PC-9 (cell line): ENCODE data around the gene CLEC12A. TPM values are rescaled to one million over a fixed set of nuclear protein-coding genes. Genes with fewer than 3 reads are reported as not detected.
A peak's percentile ranks its signal among the peaks of the same experiment; 100 is the strongest.

ENCODE experiments used
- BruUV-seq: library from RNA; stranded (reverse); fragments of 400-500 nt; replicated peaks from 2 replicates; lab custom pipeline; 2021; lab: Mats Ljungman, UMichigan
- CTCF ChIA-PET: fragments of 300-600 bp; sonication (Branson Sonifier 250); formaldehyde crosslinking; loops from one replicate; lab custom pipeline; 2022; ENCODE audit warnings: antibody characterized with exemption; lab: Charles Lee
- POLR2A ChIA-PET: fragments of 300-600 bp; sonication (Branson Sonifier 250); formaldehyde crosslinking; loops from one replicate; lab custom pipeline; 2022; ENCODE audit warnings: antibody characterized with exemption; ENCODE audit not compliant: unreplicated experiment; lab: Charles Lee
- DNase-seq, 2 experiments: peaks; one replicate each; pipeline versions ENCODE4 v3.0.0 to v3.0.0-alpha.2; 2015 to 2022; ENCODE audit warnings: mixed read lengths in 1 of 2
- H2AFZ ChIP-seq: fragments of 200-600 bp; sonication (generic); 2 replicates; pipeline ENCODE4 v1.8.1; 2017; ENCODE audit warnings: antibody characterized with exemption
- H3F3A ChIP-seq: fragments of 200-600 bp; sonication (generic); 2 replicates; pipeline ENCODE4 v1.8.1; 2017; ENCODE audit warnings: antibody characterized with exemption, mild to moderate bottlenecking, low read depth; ENCODE audit not compliant: insufficient read depth
- H3K27ac ChIP-seq: fragments of 200-600 bp; sonication (generic); 2 replicates; pipeline ENCODE4 v1.6.1; 2016; ENCODE audit warnings: mixed run types
- H3K27me3 ChIP-seq: fragments of 200-600 bp; sonication (generic); 2 replicates; pipeline ENCODE4 v1.6.1; 2016; ENCODE audit warnings: low read depth, mixed run types; ENCODE audit not compliant: insufficient read depth
- H3K36me3 ChIP-seq: fragments of 200-600 bp; sonication (generic); 2 replicates; pipeline ENCODE4 v1.6.1; 2016; ENCODE audit warnings: low read depth, mixed run types
- H3K4me1 ChIP-seq: fragments of 200-600 bp; sonication (generic); replicated peaks from 2 replicates; pipeline ENCODE4 v1.6.1; 2016; ENCODE audit warnings: mixed run types; ENCODE audit not compliant: insufficient read depth
- H3K4me2 ChIP-seq: fragments of 200-600 bp; sonication (generic); 2 replicates; pipeline ENCODE4 v1.6.1; 2017; ENCODE audit warnings: mixed run types
- H3K4me3 ChIP-seq: fragments of 200-600 bp; sonication (generic); 2 replicates; pipeline ENCODE4 v1.6.1; 2016; ENCODE audit warnings: mixed run types
- H3K79me2 ChIP-seq: fragments of 200-600 bp; sonication (generic); 2 replicates; pipeline ENCODE4 v1.6.1; 2017; ENCODE audit warnings: low read depth, mixed run types
- H3K9me2 ChIP-seq: fragments of 200-600 bp; sonication (generic); 2 replicates; pipeline ENCODE4 v1.8.1; 2017; ENCODE audit warnings: mild to moderate bottlenecking; ENCODE audit not compliant: insufficient read depth
- H3K9me3 ChIP-seq: fragments of 200-600 bp; sonication (generic); 2 replicates; pipeline ENCODE4 v1.8.1; 2016; ENCODE audit warnings: low read depth; ENCODE audit not compliant: insufficient read depth
- H4K20me1 ChIP-seq: fragments of 200-600 bp; sonication (generic); 2 replicates; pipeline ENCODE4 v1.8.1; 2017; ENCODE audit not compliant: insufficient read depth
- CTCF ChIP-seq: fragments of 200-600 bp; sonication (generic); conservative IDR thresholded peaks from 2 replicates; pipeline ENCODE4 v1.6.1; 2017; ENCODE audit warnings: mixed run types, antibody characterized with exemption, mild to moderate bottlenecking, moderate library complexity
- EZH2 ChIP-seq: fragments of 200-600 bp; sonication (generic); IDR thresholded peaks from 2 replicates; pipeline ENCODE4 v1.8.0; 2017; ENCODE audit warnings: antibody characterized with exemption, low read depth
- intact Hi-C: fragments of 100-400 bp; cut with micrococcal nuclease; formaldehyde crosslinking; loops from one replicate; pipeline ENCODE4 v1.10.0; 2022; ENCODE audit not compliant: unreplicated experiment
- total RNA-seq: library from RNA; stranded (reverse); gene quantifications from 2 replicates; pipeline ENCODE4 v1.2.3, GENCODE V29; 2021

Gene CLEC12A
- total RNA-seq, 1 experiment from 2014 or later: 0.55 TPM

- Histone ChIP-seq H3K4me2 (no peak overlapping the region), H3K9me3 (no peaks in the 10 kb centered on the region), H3K9me2 (no peaks in the 10 kb centered on the region), H3K4me1 (no peaks in the 10 kb centered on the region), H3K4me3 (no peak overlapping the region), H2AFZ (no peak overlapping the region), H3K36me3 (no peaks in the 10 kb centered on the region), H3K27me3 (no peaks in the 10 kb centered on the region), H3F3A (no peaks in the 10 kb centered on the region), H3K27ac (no peak overlapping the region), H3K79me2 (no peaks in the 10 kb centered on the region), H4K20me1 (no peaks in the 10 kb centered on the region)
- TF ChIP-seq EZH2 (no peak), CTCF (no peak)
- intact Hi-C loops: no loop called here
- no TSS peak for BruUV-seq
- ChIA-PET CTCF (no interaction called here), POLR2A (no interaction called here)
- DNase-seq: no peak
These were observed 13.4 kb upstream of the CLEC12A start for GRCh38 chr12:9957834-9958233.

DNA sequence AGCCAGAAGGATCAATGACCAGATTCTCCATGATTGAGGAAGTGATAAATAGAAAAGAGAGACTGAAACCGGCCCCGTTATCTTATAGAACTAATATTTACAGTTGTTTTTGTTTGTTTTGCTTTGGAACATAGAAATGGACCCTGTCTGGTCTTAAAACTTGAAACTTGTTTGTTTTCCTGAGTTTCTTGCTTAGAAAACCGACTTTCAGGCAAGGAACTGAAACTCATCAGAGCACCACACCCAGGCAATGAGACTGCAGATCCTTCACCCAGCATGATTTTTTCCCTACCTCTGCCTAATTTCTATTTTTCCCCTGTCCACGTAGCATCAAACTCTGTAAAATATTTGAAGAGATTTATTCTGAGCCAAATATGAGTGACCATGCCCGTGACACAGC lies 10.6 kb upstream of the CLEC12A start:
- Histone ChIP-seq H3K9me2 (no peaks in the 10 kb centered on the region), H2AFZ (0 out of 2 replicates have a peak overlapping the region, but pooled peaks have one; percentile 7), H3K4me2 (no peak overlapping the region), H3K4me1 (0 out of 2 replicates have a peak, but pooled peaks cover 5% of the 10 kb centered on the region), H3K27me3 (no peaks in the 10 kb centered on the region), H3K9me3 (no peaks in the 10 kb centered on the region), H3K4me3 (no peak overlapping the region), H3K36me3 (no peaks in the 10 kb centered on the region), H3F3A (no peaks in the 10 kb centered on the region), H3K27ac (no peak overlapping the region), H4K20me1 (no peaks in the 10 kb centered on the region), H3K79me2 (no peaks in the 10 kb centered on the region)
- TF ChIP-seq EZH2: no peak
- TF ChIP-seq CTCF: no peak
- POLR2A ChIA-PET: no interaction called here
- intact Hi-C loops: no loop called here
- BruUV-seq: no TSS peak
- CTCF ChIA-PET: no interaction called here
- DNase-seq: no peak

GRCh38 chr12:9961106-9961505 lies 10.1 kb upstream of the CLEC12A start:
- Histone ChIP-seq H3K4me3 (no peak overlapping the region), H3K36me3 (no peaks in the 10 kb centered on the region), H3K4me1 (0 out of 2 replicates have a peak, but pooled peaks cover 5% of the 10 kb centered on the region), H3K9me3 (no peaks in the 10 kb centered on the region), H3K27ac (no peak overlapping the region), H3K27me3 (no peaks in the 10 kb centered on the region), H3K4me2 (no peak overlapping the region), H2AFZ (no peak overlapping the region), H3F3A (no peaks in the 10 kb centered on the region), H4K20me1 (no peaks in the 10 kb centered on the region), H3K79me2 (no peaks in the 10 kb centered on the region), H3K9me2 (no peaks in the 10 kb centered on the region)
- DNase-seq: no peak
- intact Hi-C loops: no loop called here
- TF ChIP-seq CTCF (no peak), EZH2 (no peak)
- ChIA-PET POLR2A (no interaction called here), CTCF (no interaction called here)
- no TSS peak for BruUV-seq
